Omental fat pad (tissue), 4 donors: ENCODE measurements around the gene SRSF7. TPM values are rescaled to one million over a fixed set of nuclear protein-coding genes. Genes with fewer than 3 reads are reported as not detected.
"Not testable (repeated sequence)": the region's sequence is repeated elsewhere in the genome, so short reads cannot be mapped to it uniquely, and the experiment has no call there.

Experiments used
- ATAC-seq: fragments of 150-250 bp; one replicate; pipeline ENCODE4 v1.9.1; 2016; ENCODE audit warnings: mild to moderate bottlenecking, moderate library complexity; ENCODE audit not compliant: low FRiP score
- DNase-seq: peaks from one replicate; pipeline ENCODE4 v3.0.0-alpha.2; 2019; ENCODE audit warnings: low spot score
- CTCF ChIP-seq, 3 donors: fragments of 450-650 bp; IDR thresholded peaks; one replicate each; pipeline ENCODE4 v1.5.1; 2016 to 2017; ENCODE audit warnings: antibody characterized with exemption in 3 of 3, mild to moderate bottlenecking in 3 of 3, moderate library complexity in 2 of 3
- total RNA-seq, 4 donors: library from RNA; depleted of rRNA; stranded (reverse); fragments of >200 nt; gene quantifications; one replicate each; pipeline ENCODE4 v1.1.0, GENCODE V29; 2016

The SRSF7 gene
- total RNA-seq: 100 to 1,000 TPM; 105 to 234 (median 129) TPM

- DNase-seq: peak; percentile 94
- ATAC-seq: peak; percentile 97
- no peak for TF ChIP-seq CTCF (IDR thresholded peaks at IDR 0.05)
These were observed at the start of gene SRSF7 for GRCh38 chr2:38750891-38751595. SRSF7 (minus strand) TSS chr2:38751361; CDS start chr2:38751256, 105 bp downstream.

GRCh38 chr2:38797953-38798352 lies 46.8 kb upstream of the SRSF7 start:
- ATAC-seq: no peak
- TF ChIP-seq CTCF (IDR thresholded peaks at IDR 0.05): no peak
- DNase-seq: no peak

- DNase-seq (no peak), ATAC-seq (no peak)
- no peak for TF ChIP-seq CTCF (IDR thresholded peaks at IDR 0.05)
These were observed 46.1 kb upstream of the SRSF7 start for GRCh38 chr2:38797250-38797676.

GRCh38 chr2:38795016-38795415 lies 43.9 kb upstream of the SRSF7 start:
- not testable (repeated sequence) for ATAC-seq, DNase-seq

- no peak for DNase-seq
- ATAC-seq: no peak
- TF ChIP-seq CTCF (IDR thresholded peaks at IDR 0.05): no peak
These were observed 43.2 kb upstream of the SRSF7 start for GRCh38 chr2:38794235-38794946.

- ATAC-seq: no peak
- no peak for DNase-seq
- no peak for TF ChIP-seq CTCF (IDR thresholded peaks at IDR 0.05)
These were observed 42.4 kb upstream of the SRSF7 start for GRCh38 chr2:38793511-38793910.

- ATAC-seq (no peak), DNase-seq (no peak)
- TF ChIP-seq CTCF (IDR thresholded peaks at IDR 0.05): no peak
These were observed 41.6 kb upstream of the SRSF7 start for GRCh38 chr2:38792751-38793150.

GRCh38 chr2:38792321-38792720 lies 41.2 kb upstream of the SRSF7 start:
- ATAC-seq, DNase-seq: not testable (repeated sequence)
